Esophagus mucosa (tissue), 1 donor: ENCODE data around the gene NWD2. TPM values are rescaled to one million over a fixed set of nuclear protein-coding genes. Genes with fewer than 3 reads are reported as not detected.
A peak's percentile ranks its signal among the peaks of the same experiment; 100 is the strongest.
"Not testable (repeated sequence)": the region's sequence is repeated elsewhere in the genome, so short reads cannot be mapped to it uniquely, and the experiment has no call there.

ENCODE experiments used
- ATAC-seq: fragments of 200-7000 bp; cut with Tn5 transposase; one replicate; pipeline ENCODE4 v1.9.1; 2020
- total RNA-seq: library from RNA; stranded (reverse); gene quantifications from one replicate; pipeline ENCODE4 v1.2.4, GENCODE V29; 2023
- donor health status: DM: yes; HTN: yes; CAD: no.

NWD2 gene
- total RNA-seq, 1 donor from 2014 or later: 0.08 TPM

GRCh38 chr4:37400241-37400881, 155.8 kb downstream of the NWD2 start:
- ATAC-seq: no peak

- ATAC-seq: not testable (repeated sequence)
These were observed 163.6 kb downstream of the NWD2 start for GRCh38 chr4:37407938-37408826.

- ATAC-seq: not testable (repeated sequence)
These were observed 169.1 kb downstream of the NWD2 start for GRCh38 chr4:37413612-37414011.

- no peak for ATAC-seq
These were observed 171.4 kb downstream of the NWD2 start for GRCh38 chr4:37415845-37416369.

GRCh38 chr4:37421614-37422013, 177.1 kb downstream of the NWD2 start:
- no peak for ATAC-seq

GRCh38 chr4:37422102-37422501, 177.6 kb downstream of the NWD2 start:
- ATAC-seq: no peak

- ATAC-seq: no peak
These were observed 178.1 kb downstream of the NWD2 start for GRCh38 chr4:37422638-37423037.

- no peak for ATAC-seq
These were observed 178.8 kb downstream of the NWD2 start for GRCh38 chr4:37423310-37423709.

GRCh38 chr4:37424753-37425152, 180.2 kb downstream of the NWD2 start:
- no peak for ATAC-seq

GRCh38 chr4:37425857-37426256, 181.3 kb downstream of the NWD2 start:
- no peak for ATAC-seq

- ATAC-seq: no peak
These were observed 182.7 kb downstream of the NWD2 start for GRCh38 chr4:37427193-37427592.

- no peak for ATAC-seq
These were observed 185.4 kb downstream of the NWD2 start for GRCh38 chr4:37429906-37430305.

- no peak for ATAC-seq
These were observed 186.3 kb downstream of the NWD2 start for GRCh38 chr4:37430718-37431416.

GRCh38 chr4:37431417-37431743, 186.8 kb downstream of the NWD2 start:
- no peak for ATAC-seq

GRCh38 chr4:37434469-37434868, 189.9 kb downstream of the NWD2 start:
- ATAC-seq: no peak

GRCh38 chr4:37436546-37436945, 192.0 kb downstream of the NWD2 start:
- ATAC-seq: no peak

GRCh38 chr4:37437163-37437562, 192.6 kb downstream of the NWD2 start:
- no peak for ATAC-seq

- peak; percentile 41 for ATAC-seq
These were observed 194.2 kb downstream of the NWD2 start for GRCh38 chr4:37438564-37439279.

GRCh38 chr4:37439809-37440474, 195.4 kb downstream of the NWD2 start:
- ATAC-seq: peak; percentile 20

GRCh38 chr4:37440501-37440900, 196.0 kb downstream of the NWD2 start:
- peak; percentile 78 for ATAC-seq

- peak; percentile 75 for ATAC-seq
These were observed 196.9 kb downstream of the NWD2 start for GRCh38 chr4:37441231-37442061.
